Cerebellar cortex (tissue), 1 donor: ENCODE data around the gene RABGAP1.
A peak's percentile ranks its signal among the peaks of the same experiment; 100 is the strongest.

Experiments
- DNase-seq: peaks from one replicate; pipeline ENCODE4 v3.0.0-alpha.2; 2015; ENCODE audit warnings: low spot score

The RABGAP1 gene

GRCh38 chr9:123046406-123047195, 105.8 kb downstream of the RABGAP1 start:
- no peak for DNase-seq

GRCh38 chr9:123048748-123049147, 107.9 kb downstream of the RABGAP1 start:
- DNase-seq: peak; percentile 8

- peak; percentile 92 for DNase-seq
Measured at GRCh38 chr9:123049589-123050222, 108.9 kb downstream of the RABGAP1 start.

- DNase-seq: no peak
Measured at GRCh38 chr9:123053046-123053445, 112.2 kb downstream of the RABGAP1 start.

- DNase-seq: no peak
Measured at GRCh38 chr9:123053711-123054110, 112.9 kb downstream of the RABGAP1 start.

- DNase-seq: no peak
Measured at GRCh38 chr9:123058834-123059233, 118.0 kb downstream of the RABGAP1 start.

- no peak for DNase-seq
Measured at GRCh38 chr9:123059472-123060220, 118.8 kb downstream of the RABGAP1 start.

GRCh38 chr9:123061216-123061615, 120.4 kb downstream of the RABGAP1 start:
- no peak for DNase-seq

GRCh38 chr9:123062351-123063176, 121.7 kb downstream of the RABGAP1 start:
- DNase-seq: no peak

- no peak for DNase-seq
Measured at GRCh38 chr9:123063177-123063598, 122.4 kb downstream of the RABGAP1 start.

- no peak for DNase-seq
Measured at GRCh38 chr9:123063896-123064295, 123.1 kb downstream of the RABGAP1 start.

- DNase-seq: no peak
Measured at GRCh38 chr9:123064716-123065115, 123.9 kb downstream of the RABGAP1 start.

GRCh38 chr9:123065196-123065595, 124.4 kb downstream of the RABGAP1 start:
- no peak for DNase-seq

GRCh38 chr9:123067136-123067535, 126.3 kb downstream of the RABGAP1 start:
- DNase-seq: no peak

- no peak for DNase-seq
Measured at GRCh38 chr9:123069010-123069481, 128.2 kb downstream of the RABGAP1 start.

- DNase-seq: no peak
Measured at GRCh38 chr9:123070198-123070597, 129.4 kb downstream of the RABGAP1 start.

- no peak for DNase-seq
Measured at GRCh38 chr9:123072407-123072995, 131.7 kb downstream of the RABGAP1 start.

GRCh38 chr9:123073441-123073840, 132.6 kb downstream of the RABGAP1 start:
- DNase-seq: no peak

- DNase-seq: no peak
Measured at GRCh38 chr9:123073991-123074422, 133.2 kb downstream of the RABGAP1 start.

- no peak for DNase-seq
Measured at GRCh38 chr9:123074628-123075027, 133.8 kb downstream of the RABGAP1 start.

- DNase-seq: no peak
Measured at GRCh38 chr9:123080444-123080843, 139.6 kb downstream of the RABGAP1 start.
